WTC11 (cell line): Measurements from ENCODE around the gene WARS2. TPM values are rescaled to one million over a fixed set of nuclear protein-coding genes. Genes with fewer than 3 reads are reported as not detected.

ENCODE experiments used
- ATAC-seq: fragments of 200-7000 bp; cut with Tn5 transposase; 2 replicates; pipeline ENCODE4 v1.10.0; 2021; ENCODE audit warnings: mild to moderate bottlenecking, moderate library complexity
- CTCF ChIA-PET: fragments of 300-600 bp; sonication (Branson Sonifier 250); formaldehyde crosslinking; loops from one replicate; lab custom pipeline; 2021; ENCODE audit warnings: antibody characterized with exemption; lab: Charles Lee
- POLR2A ChIA-PET: fragments of 350-600 bp; sonication (Branson Sonifier 250); formaldehyde crosslinking; loops from one replicate; lab custom pipeline; 2021; ENCODE audit warnings: antibody characterized with exemption; lab: Charles Lee
- DNase-seq: peaks from one replicate; pipeline ENCODE4 v3.0.0; 2021; ENCODE audit warnings: low spot score
- H3K27ac Mint-ChIP-seq: 2 replicates; pipeline ENCODE4 v1.8.0; 2021; ENCODE audit warnings: mixed read lengths
- H3K27me3 Mint-ChIP-seq: 2 replicates; pipeline ENCODE4 v1.8.0; 2021; ENCODE audit warnings: low read depth, mild to moderate bottlenecking, moderate library complexity, mixed read lengths
- H3K36me3 Mint-ChIP-seq: 2 replicates; pipeline ENCODE4 v1.8.0; 2021; ENCODE audit warnings: mixed read lengths
- H3K4me1 Mint-ChIP-seq: 2 replicates; pipeline ENCODE4 v1.8.0; 2022; ENCODE audit warnings: mixed read lengths
- H3K4me3 Mint-ChIP-seq: 2 replicates; pipeline ENCODE4 v1.8.0; 2021; ENCODE audit warnings: mild to moderate bottlenecking, moderate library complexity, mixed read lengths
- H3K9me3 Mint-ChIP-seq: 2 replicates; pipeline ENCODE4 v1.8.0; 2021; ENCODE audit warnings: mixed read lengths
- CREM ChIP-seq: sonication (generic); formaldehyde crosslinking; IDR thresholded peaks from 2 replicates; pipeline ENCODE4 v1.8.1; 2022; ENCODE audit warnings: mild to moderate bottlenecking, missing genetic modification reagents, moderate library complexity
- ESRRA ChIP-seq: sonication (generic); formaldehyde crosslinking; IDR thresholded peaks from 2 replicates; pipeline ENCODE4 v1.8.1; 2022; ENCODE audit warnings: mild to moderate bottlenecking, missing genetic modification reagents, borderline replicate concordance
- FOXK1 ChIP-seq: sonication (generic); formaldehyde crosslinking; IDR thresholded peaks from 2 replicates; pipeline ENCODE4 v1.8.0; 2022; ENCODE audit warnings: mild to moderate bottlenecking, moderate library complexity, missing genetic modification reagents
- MYBL2 ChIP-seq: sonication (generic); formaldehyde crosslinking; IDR thresholded peaks from 2 replicates; pipeline ENCODE4 v1.8.1; 2023; ENCODE audit warnings: mild to moderate bottlenecking, moderate library complexity, missing genetic modification reagents
- NR1H2 ChIP-seq: sonication (generic); formaldehyde crosslinking; IDR thresholded peaks from 2 replicates; pipeline ENCODE4 v1.9.0; 2021; ENCODE audit warnings: mild to moderate bottlenecking, moderate library complexity, missing genetic modification reagents
- SMAD4 ChIP-seq: sonication (generic); formaldehyde crosslinking; IDR thresholded peaks from 2 replicates; pipeline ENCODE4 v1.8.0; 2022; ENCODE audit warnings: mild to moderate bottlenecking, missing genetic modification reagents
- SP1 ChIP-seq: sonication (generic); formaldehyde crosslinking; conservative IDR thresholded peaks from 2 replicates; pipeline ENCODE4 v1.8.1; 2022; ENCODE audit warnings: missing genetic modification reagents
- TEAD1 ChIP-seq: sonication (generic); formaldehyde crosslinking; IDR thresholded peaks from 2 replicates; pipeline ENCODE4 v1.8.0; 2022; ENCODE audit warnings: mild to moderate bottlenecking, missing genetic modification reagents
- TP53 ChIP-seq: sonication (generic); formaldehyde crosslinking; IDR thresholded peaks from 2 replicates; pipeline ENCODE4 v1.8.1; 2023; ENCODE audit warnings: mild to moderate bottlenecking, missing genetic modification reagents
- ZNF219 ChIP-seq: sonication (generic); formaldehyde crosslinking; IDR thresholded peaks from 2 replicates; pipeline ENCODE4 v1.8.0; 2023; ENCODE audit warnings: missing genetic modification reagents, mild to moderate bottlenecking, borderline replicate concordance
- ZNF396 ChIP-seq: fragments of 250-450 bp; sonication (Bioruptor Pico); IDR thresholded peaks from 2 replicates; pipeline ENCODE4 v1.8.0; 2021; ENCODE audit warnings: mild to moderate bottlenecking, moderate library complexity, borderline replicate concordance
- ZNF423 ChIP-seq: fragments of 250-450 bp; sonication (Bioruptor Pico); IDR thresholded peaks from 2 replicates; pipeline ENCODE4 v2.1.2; 2022; ENCODE audit warnings: mild to moderate bottlenecking, moderate library complexity
- total RNA-seq: library from RNA; stranded (reverse); gene quantifications from 3 replicates; pipeline ENCODE4 v1.2.3, GENCODE V29; 2021
- TF ChIP-seq, protein P1 (sequence below): fragments of 250-450 bp; sonication (Bioruptor Pico); IDR thresholded peaks from 2 replicates; pipeline ENCODE4 v1.9.0; 2021; ENCODE audit warnings: moderate library complexity, mild to moderate bottlenecking, inconsistent platforms, borderline replicate concordance
- TF ChIP-seq, protein P2 (sequence below): sonication (generic); formaldehyde crosslinking; IDR thresholded peaks from 2 replicates; pipeline ENCODE4 v1.8.0; 2023; ENCODE audit warnings: missing genetic modification reagents
- TF ChIP-seq, protein P3 (sequence below): fragments of 250-450 bp; sonication (Bioruptor Pico); IDR thresholded peaks from 2 replicates; pipeline ENCODE4 v2.1.2; 2022; ENCODE audit warnings: mild to moderate bottlenecking, moderate library complexity
- TF ChIP-seq, protein P4 (sequence below): sonication (generic); formaldehyde crosslinking; IDR thresholded peaks from 2 replicates; pipeline ENCODE4 v1.8.1; 2023; ENCODE audit warnings: mild to moderate bottlenecking, missing genetic modification reagents
- TF ChIP-seq, protein P5 (sequence below): sonication (generic); formaldehyde crosslinking; IDR thresholded peaks from 2 replicates; pipeline ENCODE4 v1.8.1; 2023; ENCODE audit warnings: mild to moderate bottlenecking, missing genetic modification reagents, moderate library complexity
- TF ChIP-seq, protein P6 (sequence below): sonication (generic); formaldehyde crosslinking; IDR thresholded peaks from 2 replicates; pipeline ENCODE4 v1.8.1; 2022; ENCODE audit warnings: mild to moderate bottlenecking, missing genetic modification reagents, moderate library complexity, borderline replicate concordance
- TF ChIP-seq, protein P7 (sequence below): fragments of 250-450 bp; sonication (Bioruptor Pico); IDR thresholded peaks from 2 replicates; pipeline ENCODE4 v1.9.0; 2021; ENCODE audit warnings: mild to moderate bottlenecking
- TF ChIP-seq, protein P8 (sequence below): fragments of 200-600 bp; IDR thresholded peaks from 2 replicates; pipeline ENCODE4 v1.8.0; 2022; ENCODE audit warnings: antibody characterized with exemption
- TF ChIP-seq, protein P9 (sequence below): fragments of 250-450 bp; sonication (Bioruptor Pico); conservative IDR thresholded peaks from 2 replicates; pipeline ENCODE4 v1.9.0; 2021; ENCODE audit warnings: mild to moderate bottlenecking

The WARS2 gene
- total RNA-seq, 1 experiment from 2014 or later, result 9.3 TPM

DNA sequence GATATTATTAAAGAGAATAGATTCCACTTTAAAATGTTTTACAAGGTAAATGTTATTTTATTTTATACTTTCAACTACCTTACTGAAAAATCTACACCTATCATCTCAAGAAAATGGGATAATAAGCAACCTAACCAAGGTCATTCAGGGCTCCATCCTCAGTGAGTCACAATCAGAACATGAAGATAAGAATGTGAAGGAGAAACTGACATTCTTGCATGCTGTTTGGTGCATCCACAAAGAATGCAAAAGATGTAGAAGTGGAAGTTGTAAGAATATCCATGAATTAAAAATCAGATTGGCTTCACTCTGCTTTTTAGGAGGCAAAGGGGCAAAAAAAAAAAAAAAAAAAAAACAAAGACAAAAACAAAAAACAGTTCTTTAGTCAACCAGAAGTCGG, 6.5 kb downstream of the WARS2 start:
- no peak overlapping the region for H3K27ac Mint-ChIP-seq
- CTCF ChIA-PET, result no interaction called here
- ATAC-seq, result no peak

DNA sequence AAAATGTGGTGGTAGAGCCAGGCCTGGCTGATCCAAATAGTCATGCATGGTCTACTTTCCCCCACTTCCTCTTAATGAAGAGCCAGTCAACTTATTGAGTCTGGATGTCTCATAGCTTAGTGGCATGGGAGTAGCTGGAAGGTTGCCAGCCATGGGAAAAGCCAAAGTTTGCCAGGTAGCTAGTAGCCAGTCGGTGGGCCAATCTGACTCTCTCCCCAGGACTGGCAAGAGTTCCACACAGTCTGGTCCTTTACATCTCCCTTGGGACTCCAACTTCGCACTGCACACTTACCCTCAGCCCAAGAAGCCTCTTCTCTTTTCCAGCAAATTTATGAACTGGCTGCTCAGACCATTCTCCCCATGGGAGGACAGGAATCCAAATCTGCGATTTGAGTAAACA, 8.3 kb downstream of the WARS2 start:
- POLR2A ChIA-PET, result no interaction called here
- no peaks in the 10 kb centered on the region for H3K4me1 Mint-ChIP-seq
- TF ChIP-seq SP1 (CRISPR knock-in tag), result no peak
- no peak for TF ChIP-seq MYBL2
- TF ChIP-seq, protein P1, sequence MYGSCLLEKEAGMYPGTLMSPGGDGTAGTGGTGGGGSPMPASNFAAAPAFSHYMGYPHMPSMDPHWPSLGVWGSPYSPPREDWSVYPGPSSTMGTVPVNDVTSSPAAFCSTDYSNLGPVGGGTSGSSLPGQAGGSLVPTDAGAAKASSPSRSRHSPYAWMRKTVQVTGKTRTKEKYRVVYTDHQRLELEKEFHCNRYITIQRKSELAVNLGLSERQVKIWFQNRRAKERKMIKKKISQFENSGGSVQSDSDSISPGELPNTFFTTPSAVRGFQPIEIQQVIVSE (CRISPR knock-in tag), result no peak
- TF ChIP-seq ESRRA (CRISPR knock-in tag), result no peak
- TF ChIP-seq, protein P2, sequence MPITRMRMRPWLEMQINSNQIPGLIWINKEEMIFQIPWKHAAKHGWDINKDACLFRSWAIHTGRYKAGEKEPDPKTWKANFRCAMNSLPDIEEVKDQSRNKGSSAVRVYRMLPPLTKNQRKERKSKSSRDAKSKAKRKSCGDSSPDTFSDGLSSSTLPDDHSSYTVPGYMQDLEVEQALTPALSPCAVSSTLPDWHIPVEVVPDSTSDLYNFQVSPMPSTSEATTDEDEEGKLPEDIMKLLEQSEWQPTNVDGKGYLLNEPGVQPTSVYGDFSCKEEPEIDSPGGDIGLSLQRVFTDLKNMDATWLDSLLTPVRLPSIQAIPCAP (CRISPR knock-in tag), result no peak
- TF ChIP-seq, protein P3, sequence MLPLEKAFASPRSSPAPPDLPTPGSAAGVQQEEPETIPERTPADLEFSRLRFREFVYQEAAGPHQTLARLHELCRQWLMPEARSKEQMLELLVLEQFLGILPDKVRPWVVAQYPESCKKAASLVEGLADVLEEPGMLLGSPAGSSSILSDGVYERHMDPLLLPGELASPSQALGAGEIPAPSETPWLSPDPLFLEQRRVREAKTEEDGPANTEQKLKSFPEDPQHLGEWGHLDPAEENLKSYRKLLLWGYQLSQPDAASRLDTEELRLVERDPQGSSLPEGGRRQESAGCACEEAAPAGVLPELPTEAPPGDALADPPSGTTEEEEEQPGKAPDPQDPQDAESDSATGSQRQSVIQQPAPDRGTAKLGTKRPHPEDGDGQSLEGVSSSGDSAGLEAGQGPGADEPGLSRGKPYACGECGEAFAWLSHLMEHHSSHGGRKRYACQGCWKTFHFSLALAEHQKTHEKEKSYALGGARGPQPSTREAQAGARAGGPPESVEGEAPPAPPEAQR, result no peak
- TF ChIP-seq, protein P4, sequence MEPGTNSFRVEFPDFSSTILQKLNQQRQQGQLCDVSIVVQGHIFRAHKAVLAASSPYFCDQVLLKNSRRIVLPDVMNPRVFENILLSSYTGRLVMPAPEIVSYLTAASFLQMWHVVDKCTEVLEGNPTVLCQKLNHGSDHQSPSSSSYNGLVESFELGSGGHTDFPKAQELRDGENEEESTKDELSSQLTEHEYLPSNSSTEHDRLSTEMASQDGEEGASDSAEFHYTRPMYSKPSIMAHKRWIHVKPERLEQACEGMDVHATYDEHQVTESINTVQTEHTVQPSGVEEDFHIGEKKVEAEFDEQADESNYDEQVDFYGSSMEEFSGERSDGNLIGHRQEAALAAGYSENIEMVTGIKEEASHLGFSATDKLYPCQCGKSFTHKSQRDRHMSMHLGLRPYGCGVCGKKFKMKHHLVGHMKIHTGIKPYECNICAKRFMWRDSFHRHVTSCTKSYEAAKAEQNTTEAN (CRISPR knock-in tag), result no peak
- TF ChIP-seq, protein P5, sequence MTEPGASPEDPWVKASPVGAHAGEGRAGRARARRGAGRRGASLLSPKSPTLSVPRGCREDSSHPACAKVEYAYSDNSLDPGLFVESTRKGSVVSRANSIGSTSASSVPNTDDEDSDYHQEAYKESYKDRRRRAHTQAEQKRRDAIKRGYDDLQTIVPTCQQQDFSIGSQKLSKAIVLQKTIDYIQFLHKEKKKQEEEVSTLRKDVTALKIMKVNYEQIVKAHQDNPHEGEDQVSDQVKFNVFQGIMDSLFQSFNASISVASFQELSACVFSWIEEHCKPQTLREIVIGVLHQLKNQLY (CRISPR knock-in tag), result no peak
- TF ChIP-seq ZNF423 (CRISPR knock-in tag), result no peak
- TF ChIP-seq, protein P6, sequence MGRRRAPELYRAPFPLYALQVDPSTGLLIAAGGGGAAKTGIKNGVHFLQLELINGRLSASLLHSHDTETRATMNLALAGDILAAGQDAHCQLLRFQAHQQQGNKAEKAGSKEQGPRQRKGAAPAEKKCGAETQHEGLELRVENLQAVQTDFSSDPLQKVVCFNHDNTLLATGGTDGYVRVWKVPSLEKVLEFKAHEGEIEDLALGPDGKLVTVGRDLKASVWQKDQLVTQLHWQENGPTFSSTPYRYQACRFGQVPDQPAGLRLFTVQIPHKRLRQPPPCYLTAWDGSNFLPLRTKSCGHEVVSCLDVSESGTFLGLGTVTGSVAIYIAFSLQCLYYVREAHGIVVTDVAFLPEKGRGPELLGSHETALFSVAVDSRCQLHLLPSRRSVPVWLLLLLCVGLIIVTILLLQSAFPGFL (CRISPR knock-in tag), result no peak
- no peak for TF ChIP-seq SMAD4 (CRISPR knock-in tag)

More for the DNA sequence above, 6.5 kb downstream of the WARS2 start:
- Mint-ChIP-seq H3K36me3 (no peaks in the 10 kb centered on the region), H3K4me1 (no peaks in the 10 kb centered on the region), H3K27me3 (no peaks in the 10 kb centered on the region), H3K9me3 (no peaks in the 10 kb centered on the region), H3K4me3 (no peak overlapping the region)
- POLR2A ChIA-PET, result interaction anchor here (0.7 kb wide), 1 partner anchor 34 kb away, joined by 4 read pairs; no protein-coding TSS in a partner anchor
- no peak for DNase-seq
- TF ChIP-seq, protein P7, sequence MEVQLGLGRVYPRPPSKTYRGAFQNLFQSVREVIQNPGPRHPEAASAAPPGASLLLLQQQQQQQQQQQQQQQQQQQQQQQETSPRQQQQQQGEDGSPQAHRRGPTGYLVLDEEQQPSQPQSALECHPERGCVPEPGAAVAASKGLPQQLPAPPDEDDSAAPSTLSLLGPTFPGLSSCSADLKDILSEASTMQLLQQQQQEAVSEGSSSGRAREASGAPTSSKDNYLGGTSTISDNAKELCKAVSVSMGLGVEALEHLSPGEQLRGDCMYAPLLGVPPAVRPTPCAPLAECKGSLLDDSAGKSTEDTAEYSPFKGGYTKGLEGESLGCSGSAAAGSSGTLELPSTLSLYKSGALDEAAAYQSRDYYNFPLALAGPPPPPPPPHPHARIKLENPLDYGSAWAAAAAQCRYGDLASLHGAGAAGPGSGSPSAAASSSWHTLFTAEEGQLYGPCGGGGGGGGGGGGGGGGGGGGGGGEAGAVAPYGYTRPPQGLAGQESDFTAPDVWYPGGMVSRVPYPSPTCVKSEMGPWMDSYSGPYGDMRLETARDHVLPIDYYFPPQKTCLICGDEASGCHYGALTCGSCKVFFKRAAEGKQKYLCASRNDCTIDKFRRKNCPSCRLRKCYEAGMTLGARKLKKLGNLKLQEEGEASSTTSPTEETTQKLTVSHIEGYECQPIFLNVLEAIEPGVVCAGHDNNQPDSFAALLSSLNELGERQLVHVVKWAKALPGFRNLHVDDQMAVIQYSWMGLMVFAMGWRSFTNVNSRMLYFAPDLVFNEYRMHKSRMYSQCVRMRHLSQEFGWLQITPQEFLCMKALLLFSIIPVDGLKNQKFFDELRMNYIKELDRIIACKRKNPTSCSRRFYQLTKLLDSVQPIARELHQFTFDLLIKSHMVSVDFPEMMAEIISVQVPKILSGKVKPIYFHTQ (CRISPR knock-in tag), result no peak
- no peak for TF ChIP-seq ZNF219 (CRISPR knock-in tag)
- TF ChIP-seq, protein P8, sequence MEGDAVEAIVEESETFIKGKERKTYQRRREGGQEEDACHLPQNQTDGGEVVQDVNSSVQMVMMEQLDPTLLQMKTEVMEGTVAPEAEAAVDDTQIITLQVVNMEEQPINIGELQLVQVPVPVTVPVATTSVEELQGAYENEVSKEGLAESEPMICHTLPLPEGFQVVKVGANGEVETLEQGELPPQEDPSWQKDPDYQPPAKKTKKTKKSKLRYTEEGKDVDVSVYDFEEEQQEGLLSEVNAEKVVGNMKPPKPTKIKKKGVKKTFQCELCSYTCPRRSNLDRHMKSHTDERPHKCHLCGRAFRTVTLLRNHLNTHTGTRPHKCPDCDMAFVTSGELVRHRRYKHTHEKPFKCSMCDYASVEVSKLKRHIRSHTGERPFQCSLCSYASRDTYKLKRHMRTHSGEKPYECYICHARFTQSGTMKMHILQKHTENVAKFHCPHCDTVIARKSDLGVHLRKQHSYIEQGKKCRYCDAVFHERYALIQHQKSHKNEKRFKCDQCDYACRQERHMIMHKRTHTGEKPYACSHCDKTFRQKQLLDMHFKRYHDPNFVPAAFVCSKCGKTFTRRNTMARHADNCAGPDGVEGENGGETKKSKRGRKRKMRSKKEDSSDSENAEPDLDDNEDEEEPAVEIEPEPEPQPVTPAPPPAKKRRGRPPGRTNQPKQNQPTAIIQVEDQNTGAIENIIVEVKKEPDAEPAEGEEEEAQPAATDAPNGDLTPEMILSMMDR, result no peak
- TF ChIP-seq TEAD1 (CRISPR knock-in tag), result no peak
- TF ChIP-seq CREM (CRISPR knock-in tag), result no peak
- no peak for TF ChIP-seq TP53 (CRISPR knock-in tag)
- TF ChIP-seq, protein P1 (CRISPR knock-in tag), result no peak
- no peak for TF ChIP-seq NR1H2 (CRISPR knock-in tag)
- no peak for TF ChIP-seq FOXK1 (CRISPR knock-in tag)
- TF ChIP-seq, protein P9, sequence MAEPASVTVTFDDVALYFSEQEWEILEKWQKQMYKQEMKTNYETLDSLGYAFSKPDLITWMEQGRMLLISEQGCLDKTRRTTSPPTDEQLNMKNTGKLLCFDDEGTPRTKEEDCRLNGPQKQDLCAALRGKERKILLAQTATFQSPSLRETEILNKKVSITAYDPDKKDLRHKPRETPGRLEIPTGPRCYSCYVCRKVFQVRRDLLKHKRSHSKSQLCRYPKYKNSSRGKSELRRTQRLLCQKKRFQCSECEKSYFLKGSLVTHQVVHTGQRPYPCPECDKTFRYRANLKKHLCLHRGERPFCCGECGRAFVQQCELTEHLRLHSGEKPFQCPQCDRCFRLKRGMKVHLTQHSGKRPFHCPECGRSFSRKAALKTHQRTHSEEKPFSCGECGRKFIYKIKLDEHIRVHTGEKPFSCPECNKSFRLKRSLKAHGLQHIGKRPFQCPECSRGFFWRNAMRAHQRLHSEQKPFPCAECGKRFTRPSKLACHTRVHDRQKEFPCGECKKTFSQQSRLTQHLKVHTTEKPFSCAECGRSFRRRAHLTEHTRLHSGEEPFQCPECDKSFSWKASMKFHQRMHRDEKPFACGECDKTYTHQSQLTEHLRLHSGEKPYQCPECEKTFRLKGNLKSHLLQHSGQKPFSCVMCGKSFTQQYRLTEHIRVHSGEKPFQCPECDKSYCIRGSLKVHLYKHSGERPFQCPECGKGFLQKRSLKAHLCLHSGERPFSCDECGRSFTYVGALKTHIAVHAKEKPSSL, result no peak
- no peak for TF ChIP-seq ZNF396 (CRISPR knock-in tag)

More for the DNA sequence above, 8.3 kb downstream of the WARS2 start:
- ATAC-seq (no peak), DNase-seq (no peak)
- Mint-ChIP-seq H3K36me3 (no peaks in the 10 kb centered on the region), H3K27me3 (no peaks in the 10 kb centered on the region), H3K4me3 (no peak overlapping the region), H3K27ac (no peak overlapping the region), H3K9me3 (no peaks in the 10 kb centered on the region)
- CTCF ChIA-PET, result no interaction called here
